GM12864 (cell line): ENCODE data around the gene IKBKE.

Experiments
- DNase-seq: peaks from one replicate; pipeline ENCODE4 v3.0.0-alpha.2; 2011; ENCODE audit warnings: low read depth
- H3K4me3 ChIP-seq: 2 replicates; pipeline ENCODE4 v1.5.1; 2011; ENCODE audit warnings: mild to moderate bottlenecking, low read depth, low read length, control low read depth
- CTCF ChIP-seq: IDR thresholded peaks from 2 replicates; pipeline ENCODE4 v1.5.1; 2011; ENCODE audit warnings: low read depth, mild to moderate bottlenecking, moderate library complexity, low read length, control low read depth, inconsistent platforms; ENCODE audit errors: missing control alignments

IKBKE gene

GRCh38 chr1:206538901-206539640 lies 68.8 kb downstream of the IKBKE start:
- no peak overlapping the region for H3K4me3 ChIP-seq
- no peak for DNase-seq
- TF ChIP-seq CTCF: no peak

- TF ChIP-seq CTCF: no peak
- no peak for DNase-seq
- no peak overlapping the region for H3K4me3 ChIP-seq
Measured at GRCh38 chr1:206540044-206540780, 69.9 kb downstream of the IKBKE start.

- no peak overlapping the region for H3K4me3 ChIP-seq
- DNase-seq: no peak
- no peak for TF ChIP-seq CTCF
Measured at GRCh38 chr1:206541236-206541833, 71.1 kb downstream of the IKBKE start.

- TF ChIP-seq CTCF: peak; percentile 90
- no peak for DNase-seq
- no peak overlapping the region for H3K4me3 ChIP-seq
Measured at GRCh38 chr1:206544562-206545257, 74.4 kb downstream of the IKBKE start.

- no peak for DNase-seq
- no peak for TF ChIP-seq CTCF
Measured at GRCh38 chr1:206545351-206545750, 75.1 kb downstream of the IKBKE start.

More at GRCh38 chr1:206545351-206545750, 75.1 kb downstream of the IKBKE start:
- no peak overlapping the region for H3K4me3 ChIP-seq
